ENCODE data around the gene PTPRO. TPM values are rescaled to one million over a fixed set of nuclear protein-coding genes. Genes with fewer than 3 reads are reported as not detected.

The PTPRO gene
- total and polyA plus RNA-seq, 5 donors from 2014 or later = 0.88 to 2.9 (median 1.6) TPM

DNA sequence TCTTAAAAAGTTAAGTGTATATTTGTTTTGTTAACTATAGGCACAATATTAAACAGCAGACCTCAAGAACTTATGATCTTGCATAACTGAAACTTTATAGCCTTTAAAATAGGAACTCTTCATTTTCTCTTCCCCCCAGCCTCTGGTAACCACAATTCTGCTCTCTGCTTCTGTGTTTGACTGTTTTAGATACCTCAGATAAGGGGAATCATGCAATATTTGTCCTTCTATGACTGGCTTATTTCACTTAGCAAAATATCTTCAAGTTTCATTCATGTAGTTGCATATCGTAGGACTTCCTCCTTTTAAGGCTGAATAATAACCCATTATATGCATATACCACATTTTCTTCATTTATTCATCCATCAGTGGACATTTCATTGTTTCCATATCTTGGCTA lies 131.3 kb downstream of the PTPRO start:
- no peaks in the 10 kb centered on the region for H3K27me3 ChIP-seq (ENCODE audit: control insufficient read depth, insufficient read depth, low read length)
- Mint-ChIP-seq H3K27me3 (peaks cover 5% of the 10 kb centered on the region), H3K36me3 (no peaks in the 10 kb centered on the region), H3K27ac (no peak overlapping the region), H3K4me3 (no peak overlapping the region), H3K4me1 (peaks cover 0 to 2% (median 0%) of the 10 kb centered on the region in 4 donors), H3K9me3 (peaks cover 0 to 12% (median 6%) of the 10 kb centered on the region in 7 donors)
- DNase-seq (peak in 1 of 3 donors; percentile 6), ATAC-seq (ENCODE audit: low read depth in 2 of 2) (no peak)
- H3K36me3 ChIP-seq (ENCODE audit: control insufficient read depth, insufficient read depth, low read length) = no peaks in the 10 kb centered on the region
- no peak overlapping the region for H3K4me3 ChIP-seq (ENCODE audit: low read depth, low read length)
- peaks cover 7 to 11% of the 10 kb centered on the region in 2 experiments for H3K9me3 ChIP-seq (ENCODE audit: control insufficient read depth in 2 of 2, low read length in 2 of 2)
- no peak overlapping the region for H3K27ac ChIP-seq (ENCODE audit: insufficient read depth, low read length, poor library complexity, severe bottlenecking)
- no peaks in the 10 kb centered on the region for H3K4me1 ChIP-seq (ENCODE audit: control insufficient read depth, insufficient read depth, low read length, poor library complexity, severe bottlenecking)

DNA sequence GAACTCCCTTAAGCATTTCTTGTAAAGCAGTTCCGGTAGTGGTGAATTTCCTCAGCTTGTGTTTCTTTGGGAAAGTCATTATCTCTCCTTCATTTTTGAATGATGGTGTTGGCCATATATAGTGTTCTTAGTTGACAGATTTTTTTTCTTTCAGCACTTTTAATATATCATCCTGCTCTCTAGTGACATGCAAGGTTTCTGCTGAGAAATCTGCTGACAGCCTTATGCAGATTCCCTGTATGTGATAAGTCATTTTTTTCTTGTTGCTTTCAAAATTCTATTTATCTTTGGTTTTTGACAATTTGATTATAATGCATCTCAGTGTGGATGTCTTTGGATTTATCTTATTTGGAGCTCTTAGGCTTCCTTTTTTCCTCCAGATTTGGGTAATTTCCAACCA lies 135.7 kb downstream of the PTPRO start:
- Mint-ChIP-seq H3K9me3 (peaks cover 0 to 18% (median 7%) of the 10 kb centered on the region in 7 donors), H3K4me1 (peaks cover 0 to 2% (median 0%) of the 10 kb centered on the region in 4 donors), H3K4me3 (no peak overlapping the region), H3K36me3 (no peaks in the 10 kb centered on the region), H3K27me3 (peaks cover 3% of the 10 kb centered on the region), H3K27ac (no peak overlapping the region)
- DNase-seq = no peak
- peaks cover 7 to 11% of the 10 kb centered on the region in 2 experiments for H3K9me3 ChIP-seq (ENCODE audit: control insufficient read depth in 2 of 2, low read length in 2 of 2)
- H3K27me3 ChIP-seq (ENCODE audit: control insufficient read depth, insufficient read depth, low read length) = no peaks in the 10 kb centered on the region
- no peak overlapping the region for H3K4me3 ChIP-seq (ENCODE audit: low read depth, low read length)
- H3K27ac ChIP-seq (ENCODE audit: insufficient read depth, low read length, poor library complexity, severe bottlenecking) = no peak overlapping the region
- no peaks in the 10 kb centered on the region for H3K4me1 ChIP-seq (ENCODE audit: control insufficient read depth, insufficient read depth, low read length, poor library complexity, severe bottlenecking)
- no peaks in the 10 kb centered on the region for H3K36me3 ChIP-seq (ENCODE audit: control insufficient read depth, insufficient read depth, low read length)
- ATAC-seq (ENCODE audit: low read depth in 2 of 2) = no peak

DNA sequence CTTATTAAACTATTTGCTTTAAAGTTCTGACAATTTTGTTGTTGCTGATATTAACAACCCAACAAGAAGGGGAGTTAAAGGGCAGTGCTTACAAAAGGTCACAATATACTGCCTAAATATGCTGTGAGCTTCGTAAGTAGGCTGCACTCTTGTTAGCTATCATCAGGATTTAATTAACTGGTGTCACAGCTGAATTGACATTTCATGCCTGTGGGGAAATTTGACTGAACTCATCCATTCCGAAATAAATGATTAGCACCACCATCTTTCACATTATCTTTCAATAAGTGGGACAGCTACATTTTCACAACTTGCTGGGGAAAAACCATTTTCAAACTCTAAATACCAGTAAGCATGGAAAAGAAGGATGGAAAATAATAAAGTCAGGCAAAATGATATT lies 146.6 kb downstream of the PTPRO start:
- Histone ChIP-seq H3K27ac (ENCODE audit: insufficient read depth, low read length, poor library complexity, severe bottlenecking) (no peak overlapping the region), H3K36me3 (ENCODE audit: control insufficient read depth, insufficient read depth, low read length) (no peaks in the 10 kb centered on the region), H3K4me1 (ENCODE audit: control insufficient read depth, insufficient read depth, low read length, poor library complexity, severe bottlenecking) (no peaks in the 10 kb centered on the region), H3K27me3 (ENCODE audit: control insufficient read depth, insufficient read depth, low read length) (peaks cover 5% of the 10 kb centered on the region), H3K9me3 (ENCODE audit: control insufficient read depth in 2 of 2, low read length in 2 of 2) (no peaks in the 10 kb centered on the region), H3K4me3 (ENCODE audit: low read depth, low read length) (no peak overlapping the region)
- DNase-seq (no peak), ATAC-seq (ENCODE audit: low read depth in 2 of 2) (no peak)
- H3K27me3 Mint-ChIP-seq = peaks cover 10% of the 10 kb centered on the region
- H3K4me3 Mint-ChIP-seq = no peak overlapping the region
- H3K9me3 Mint-ChIP-seq = peaks cover 0 to 1% (median 0%) of the 10 kb centered on the region in 7 donors
- no peak overlapping the region for H3K27ac Mint-ChIP-seq
- no peaks in the 10 kb centered on the region for H3K4me1 Mint-ChIP-seq
- no peaks in the 10 kb centered on the region for H3K36me3 Mint-ChIP-seq

DNA sequence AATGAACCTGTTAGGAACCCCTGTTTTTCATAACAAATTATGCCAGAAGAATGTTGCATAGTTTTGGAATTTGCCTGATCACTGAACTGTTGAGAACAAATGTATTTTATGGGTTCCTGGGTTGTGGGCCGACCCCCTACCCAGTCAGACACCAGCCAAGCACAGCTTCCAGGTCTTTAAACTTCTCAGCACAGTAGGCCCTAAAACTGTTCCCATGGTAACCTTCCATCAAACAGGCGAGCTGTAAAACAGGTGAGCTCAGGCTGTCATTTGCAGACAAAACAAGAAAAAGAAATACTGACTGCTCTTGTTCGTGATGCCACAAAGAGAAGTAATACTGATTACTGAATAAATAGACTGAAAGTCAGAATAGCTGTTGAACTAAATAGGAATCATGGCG lies 147.0 kb downstream of the PTPRO start:
- no peak overlapping the region for H3K4me3 ChIP-seq (ENCODE audit: low read depth, low read length)
- H3K36me3 ChIP-seq (ENCODE audit: control insufficient read depth, insufficient read depth, low read length) = no peaks in the 10 kb centered on the region
- peaks cover 0 to 1% (median 0%) of the 10 kb centered on the region in 7 donors for H3K9me3 Mint-ChIP-seq
- no peaks in the 10 kb centered on the region for H3K4me1 ChIP-seq (ENCODE audit: control insufficient read depth, insufficient read depth, low read length, poor library complexity, severe bottlenecking)
- H3K27me3 ChIP-seq (ENCODE audit: control insufficient read depth, insufficient read depth, low read length) = peaks cover 5% of the 10 kb centered on the region
- peaks cover 10% of the 10 kb centered on the region for H3K27me3 Mint-ChIP-seq
- ATAC-seq (ENCODE audit: low read depth in 2 of 2) = no peak
- DNase-seq = no peak
- H3K4me1 Mint-ChIP-seq = no peaks in the 10 kb centered on the region
- no peaks in the 10 kb centered on the region for H3K36me3 Mint-ChIP-seq
- H3K4me3 Mint-ChIP-seq = no peak overlapping the region
- H3K27ac Mint-ChIP-seq = no peak overlapping the region
- H3K9me3 ChIP-seq (ENCODE audit: control insufficient read depth in 2 of 2, low read length in 2 of 2) = no peaks in the 10 kb centered on the region
- H3K27ac ChIP-seq (ENCODE audit: insufficient read depth, low read length, poor library complexity, severe bottlenecking) = no peak overlapping the region

DNA sequence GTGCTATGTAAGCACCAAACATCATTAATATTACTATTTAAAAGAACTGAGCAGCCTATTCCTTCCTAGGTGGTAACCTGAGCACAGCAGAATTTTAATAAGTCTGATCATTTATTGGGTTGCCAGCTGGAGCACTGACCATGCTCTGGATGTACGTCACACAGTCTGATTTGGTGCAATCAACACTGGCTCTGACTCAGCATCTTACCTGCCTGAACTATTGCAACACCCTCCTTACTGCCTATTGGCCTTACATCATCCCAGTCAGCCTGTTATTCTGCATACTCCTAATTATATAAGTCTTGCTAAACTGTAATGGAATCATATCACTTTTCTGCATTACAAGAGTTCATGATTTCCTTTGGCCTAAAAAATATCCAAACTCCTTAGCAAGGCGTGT lies 149.7 kb downstream of the PTPRO start:
- Mint-ChIP-seq H3K27ac (no peak overlapping the region), H3K4me1 (no peaks in the 10 kb centered on the region), H3K36me3 (no peaks in the 10 kb centered on the region), H3K9me3 (no peaks in the 10 kb centered on the region), H3K27me3 (peaks cover 10% of the 10 kb centered on the region), H3K4me3 (no peak overlapping the region)
- Histone ChIP-seq H3K4me3 (ENCODE audit: low read depth, low read length) (no peak overlapping the region), H3K27ac (ENCODE audit: insufficient read depth, low read length, poor library complexity, severe bottlenecking) (no peak overlapping the region), H3K9me3 (ENCODE audit: control insufficient read depth in 2 of 2, low read length in 2 of 2) (no peaks in the 10 kb centered on the region), H3K4me1 (ENCODE audit: control insufficient read depth, insufficient read depth, low read length, poor library complexity, severe bottlenecking) (no peaks in the 10 kb centered on the region), H3K36me3 (ENCODE audit: control insufficient read depth, insufficient read depth, low read length) (no peaks in the 10 kb centered on the region), H3K27me3 (ENCODE audit: control insufficient read depth, insufficient read depth, low read length) (peaks cover 5% of the 10 kb centered on the region)
- ATAC-seq (ENCODE audit: low read depth in 2 of 2) (no peak), DNase-seq (no peak)

DNA sequence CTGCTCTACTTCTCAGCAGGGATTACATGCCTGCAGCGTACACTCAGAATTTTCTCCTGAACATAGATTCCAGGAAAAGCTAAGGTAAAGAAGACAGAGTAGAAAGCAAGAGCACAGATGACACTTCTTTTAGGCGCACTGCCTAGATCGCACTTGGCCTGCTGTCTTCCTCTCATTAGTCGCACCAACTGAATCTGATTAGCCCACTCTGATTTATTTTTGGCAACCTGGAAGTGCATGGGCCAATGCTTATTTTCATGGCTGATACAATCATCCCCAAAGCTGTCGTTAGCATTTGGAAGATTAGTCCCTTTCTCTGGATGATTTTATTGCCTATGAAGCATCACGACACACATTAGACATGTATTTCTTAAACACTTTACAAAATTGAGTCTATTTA lies 152.5 kb downstream of the PTPRO start:
- Histone ChIP-seq H3K27ac (ENCODE audit: insufficient read depth, low read length, poor library complexity, severe bottlenecking) (no peak overlapping the region), H3K4me1 (ENCODE audit: control insufficient read depth, insufficient read depth, low read length, poor library complexity, severe bottlenecking) (no peaks in the 10 kb centered on the region), H3K4me3 (ENCODE audit: low read depth, low read length) (no peak overlapping the region), H3K27me3 (ENCODE audit: control insufficient read depth, insufficient read depth, low read length) (peaks cover 3% of the 10 kb centered on the region), H3K36me3 (ENCODE audit: control insufficient read depth, insufficient read depth, low read length) (no peaks in the 10 kb centered on the region), H3K9me3 (ENCODE audit: control insufficient read depth in 2 of 2, low read length in 2 of 2) (no peaks in the 10 kb centered on the region)
- H3K36me3 Mint-ChIP-seq = no peaks in the 10 kb centered on the region
- no peaks in the 10 kb centered on the region for H3K9me3 Mint-ChIP-seq
- H3K4me3 Mint-ChIP-seq = no peak overlapping the region
- DNase-seq (no peak), ATAC-seq (ENCODE audit: low read depth in 2 of 2) (no peak)
- no peaks in the 10 kb centered on the region for H3K4me1 Mint-ChIP-seq
- no peaks in the 10 kb centered on the region for H3K27me3 Mint-ChIP-seq
- H3K27ac Mint-ChIP-seq = no peak overlapping the region

DNA sequence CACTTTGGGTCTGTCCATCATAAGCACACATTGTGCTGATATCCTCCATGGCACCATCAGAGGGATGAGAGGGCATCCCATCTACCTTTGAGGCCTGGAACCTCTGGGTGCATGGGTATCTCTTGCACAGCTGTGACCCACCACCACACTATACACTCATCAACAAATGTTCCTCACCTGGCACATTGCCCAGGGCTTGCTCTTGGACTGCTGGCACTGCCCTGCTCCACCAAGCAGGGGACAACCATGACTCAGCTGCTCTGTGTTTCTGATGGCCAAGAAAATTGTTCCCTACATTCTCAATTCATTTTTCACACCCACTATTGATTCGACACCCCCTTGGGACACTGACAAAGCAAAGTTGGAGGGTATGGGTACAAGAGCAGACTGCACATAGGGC lies 155.5 kb downstream of the PTPRO start:
- Histone ChIP-seq H3K27ac (ENCODE audit: insufficient read depth, low read length, poor library complexity, severe bottlenecking) (no peak overlapping the region), H3K4me3 (ENCODE audit: low read depth, low read length) (no peak overlapping the region), H3K4me1 (ENCODE audit: control insufficient read depth, insufficient read depth, low read length, poor library complexity, severe bottlenecking) (no peaks in the 10 kb centered on the region), H3K9me3 (ENCODE audit: control insufficient read depth in 2 of 2, low read length in 2 of 2) (no peaks in the 10 kb centered on the region), H3K27me3 (ENCODE audit: control insufficient read depth, insufficient read depth, low read length) (no peaks in the 10 kb centered on the region), H3K36me3 (ENCODE audit: control insufficient read depth, insufficient read depth, low read length) (no peaks in the 10 kb centered on the region)
- DNase-seq (no peak), ATAC-seq (ENCODE audit: low read depth in 2 of 2) (no peak)
- Mint-ChIP-seq H3K4me1 (no peaks in the 10 kb centered on the region), H3K27me3 (no peaks in the 10 kb centered on the region), H3K4me3 (no peak overlapping the region), H3K9me3 (no peaks in the 10 kb centered on the region), H3K36me3 (no peaks in the 10 kb centered on the region), H3K27ac (no peak overlapping the region)

DNA sequence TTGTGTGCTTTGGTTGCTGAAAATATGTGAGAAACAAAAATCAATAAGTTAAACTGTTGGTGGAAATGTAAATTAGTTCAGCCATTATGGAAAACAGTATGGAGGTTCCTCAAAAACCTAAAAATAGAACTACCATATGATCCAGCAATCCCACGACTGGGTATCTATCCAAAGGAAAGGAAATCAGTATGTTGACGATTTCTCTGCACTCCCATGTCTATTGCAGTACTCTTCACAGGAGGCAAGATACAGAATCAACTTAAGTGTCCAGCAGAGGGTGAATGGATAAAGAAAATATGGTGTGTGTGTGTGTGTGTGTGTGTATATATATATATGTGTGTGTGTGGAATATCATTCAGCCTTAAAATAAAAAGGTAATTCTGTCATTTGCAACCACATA lies 159.5 kb downstream of the PTPRO start:
- Mint-ChIP-seq H3K4me3 (no peak overlapping the region), H3K27ac (no peak overlapping the region), H3K27me3 (peaks cover 5% of the 10 kb centered on the region), H3K4me1 (no peaks in the 10 kb centered on the region), H3K36me3 (no peaks in the 10 kb centered on the region), H3K9me3 (no peaks in the 10 kb centered on the region)
- ATAC-seq (ENCODE audit: low read depth in 2 of 2) (no peak), DNase-seq (no peak)
- Histone ChIP-seq H3K27me3 (ENCODE audit: control insufficient read depth, insufficient read depth, low read length) (no peaks in the 10 kb centered on the region), H3K4me3 (ENCODE audit: low read depth, low read length) (no peak overlapping the region), H3K36me3 (ENCODE audit: control insufficient read depth, insufficient read depth, low read length) (no peaks in the 10 kb centered on the region), H3K9me3 (ENCODE audit: control insufficient read depth in 2 of 2, low read length in 2 of 2) (no peaks in the 10 kb centered on the region), H3K4me1 (ENCODE audit: control insufficient read depth, insufficient read depth, low read length, poor library complexity, severe bottlenecking) (no peaks in the 10 kb centered on the region), H3K27ac (ENCODE audit: insufficient read depth, low read length, poor library complexity, severe bottlenecking) (no peak overlapping the region)

Measured in CD4-positive, CD25-positive, alpha-beta regulatory T cell (primary cell).